ENCODE results near the gene C3.

The C3 gene

GRCh38 chr19:6728346-6728745 is 7.9 kb upstream of the C3 start:
- H3K9me3 ChIP-seq (ENCODE audit: control insufficient read depth, insufficient read depth, low read length), result no peaks in the 10 kb centered on the region
- no peak overlapping the region for H3K27ac ChIP-seq (ENCODE audit: low read depth, low read length)
- no peaks in the 10 kb centered on the region for H3K27me3 ChIP-seq (ENCODE audit: control insufficient read depth, insufficient read depth, low read length)
- no peak overlapping the region for H3K9ac ChIP-seq (ENCODE audit: low read depth, low read length)
- H3K4me1 ChIP-seq (ENCODE audit: control insufficient read depth, insufficient read depth, low read length), result no peaks in the 10 kb centered on the region
- H3K36me3 ChIP-seq (ENCODE audit: control insufficient read depth, insufficient read depth, low read length), result peaks cover 13% of the 10 kb centered on the region
- H3K4me3 ChIP-seq (ENCODE audit: low read depth, low read length), result no peak overlapping the region

- H3K4me3 ChIP-seq (ENCODE audit: low read depth, low read length), result no peak overlapping the region
- no peak overlapping the region for H3K9ac ChIP-seq (ENCODE audit: low read depth, low read length)
- no peak overlapping the region for H3K27ac ChIP-seq (ENCODE audit: low read depth, low read length)
- H3K4me1 ChIP-seq (ENCODE audit: control insufficient read depth, insufficient read depth, low read length), result no peaks in the 10 kb centered on the region
- H3K27me3 ChIP-seq (ENCODE audit: control insufficient read depth, insufficient read depth, low read length), result no peaks in the 10 kb centered on the region
- H3K9me3 ChIP-seq (ENCODE audit: control insufficient read depth, insufficient read depth, low read length), result no peaks in the 10 kb centered on the region
- H3K36me3 ChIP-seq (ENCODE audit: control insufficient read depth, insufficient read depth, low read length), result no peaks in the 10 kb centered on the region
These were observed 5.2 kb upstream of the C3 start for GRCh38 chr19:6725513-6726231.

GRCh38 chr19:6724631-6725492 is 4.4 kb upstream of the C3 start:
- Histone ChIP-seq H3K4me1 (ENCODE audit: control insufficient read depth, insufficient read depth, low read length) (no peaks in the 10 kb centered on the region), H3K27ac (ENCODE audit: low read depth, low read length) (no peak overlapping the region), H3K36me3 (ENCODE audit: control insufficient read depth, insufficient read depth, low read length) (no peaks in the 10 kb centered on the region), H3K9me3 (ENCODE audit: control insufficient read depth, insufficient read depth, low read length) (no peaks in the 10 kb centered on the region), H3K9ac (ENCODE audit: low read depth, low read length) (no peak overlapping the region), H3K27me3 (ENCODE audit: control insufficient read depth, insufficient read depth, low read length) (no peaks in the 10 kb centered on the region), H3K4me3 (ENCODE audit: low read depth, low read length) (no peak overlapping the region)

- H3K36me3 ChIP-seq (ENCODE audit: control insufficient read depth, insufficient read depth, low read length), result no peaks in the 10 kb centered on the region
- no peaks in the 10 kb centered on the region for H3K9me3 ChIP-seq (ENCODE audit: control insufficient read depth, insufficient read depth, low read length)
- no peak overlapping the region for H3K4me3 ChIP-seq (ENCODE audit: low read depth, low read length)
- H3K27me3 ChIP-seq (ENCODE audit: control insufficient read depth, insufficient read depth, low read length), result no peaks in the 10 kb centered on the region
- H3K9ac ChIP-seq (ENCODE audit: low read depth, low read length), result no peak overlapping the region
- no peaks in the 10 kb centered on the region for H3K4me1 ChIP-seq (ENCODE audit: control insufficient read depth, insufficient read depth, low read length)
- no peak overlapping the region for H3K27ac ChIP-seq (ENCODE audit: low read depth, low read length)
These were observed 3.3 kb upstream of the C3 start for GRCh38 chr19:6723738-6724137.

GRCh38 chr19:6723108-6723618 is 2.7 kb upstream of the C3 start:
- no peak overlapping the region for H3K27ac ChIP-seq (ENCODE audit: low read depth, low read length)
- no peak overlapping the region for H3K4me3 ChIP-seq (ENCODE audit: low read depth, low read length)
- no peaks in the 10 kb centered on the region for H3K4me1 ChIP-seq (ENCODE audit: control insufficient read depth, insufficient read depth, low read length)
- no peaks in the 10 kb centered on the region for H3K27me3 ChIP-seq (ENCODE audit: control insufficient read depth, insufficient read depth, low read length)
- no peaks in the 10 kb centered on the region for H3K36me3 ChIP-seq (ENCODE audit: control insufficient read depth, insufficient read depth, low read length)
- H3K9ac ChIP-seq (ENCODE audit: low read depth, low read length), result no peak overlapping the region
- H3K9me3 ChIP-seq (ENCODE audit: control insufficient read depth, insufficient read depth, low read length), result no peaks in the 10 kb centered on the region

GRCh38 chr19:6721773-6722172 is 1.3 kb upstream of the C3 start:
- Histone ChIP-seq H3K27me3 (ENCODE audit: control insufficient read depth, insufficient read depth, low read length) (no peaks in the 10 kb centered on the region), H3K27ac (ENCODE audit: low read depth, low read length) (no peak overlapping the region), H3K4me1 (ENCODE audit: control insufficient read depth, insufficient read depth, low read length) (no peaks in the 10 kb centered on the region), H3K9ac (ENCODE audit: low read depth, low read length) (no peak overlapping the region), H3K9me3 (ENCODE audit: control insufficient read depth, insufficient read depth, low read length) (no peaks in the 10 kb centered on the region), H3K36me3 (ENCODE audit: control insufficient read depth, insufficient read depth, low read length) (no peaks in the 10 kb centered on the region), H3K4me3 (ENCODE audit: low read depth, low read length) (no peak overlapping the region)

- Histone ChIP-seq H3K9ac (ENCODE audit: low read depth, low read length) (no peak overlapping the region), H3K27me3 (ENCODE audit: control insufficient read depth, insufficient read depth, low read length) (no peaks in the 10 kb centered on the region), H3K4me1 (ENCODE audit: control insufficient read depth, insufficient read depth, low read length) (no peaks in the 10 kb centered on the region; the same call in 1 of the 2 replicates)
These were observed 656 bp upstream of the C3 start for GRCh38 chr19:6721138-6721474.

GRCh38 chr19:6719992-6720368 is 470 bp downstream of the C3 start:
- H3K4me1 ChIP-seq (ENCODE audit: control insufficient read depth, insufficient read depth, low read length), result no peaks in the 10 kb centered on the region; the same call in 1 of the 2 replicates
- H3K9me3 ChIP-seq (ENCODE audit: control insufficient read depth, insufficient read depth, low read length), result no peaks in the 10 kb centered on the region
- no peaks in the 10 kb centered on the region for H3K27me3 ChIP-seq (ENCODE audit: control insufficient read depth, insufficient read depth, low read length)
- no peak overlapping the region for H3K4me3 ChIP-seq (ENCODE audit: low read depth, low read length)
- no peaks in the 10 kb centered on the region for H3K36me3 ChIP-seq (ENCODE audit: control insufficient read depth, insufficient read depth, low read length)
- H3K27ac ChIP-seq (ENCODE audit: low read depth, low read length), result no peak overlapping the region
- H3K9ac ChIP-seq (ENCODE audit: low read depth, low read length), result no peak overlapping the region

More at GRCh38 chr19:6721138-6721474, 656 bp upstream of the C3 start:
- Histone ChIP-seq H3K9me3 (ENCODE audit: control insufficient read depth, insufficient read depth, low read length) (no peaks in the 10 kb centered on the region), H3K4me3 (ENCODE audit: low read depth, low read length) (no peak overlapping the region), H3K36me3 (ENCODE audit: control insufficient read depth, insufficient read depth, low read length) (no peaks in the 10 kb centered on the region), H3K27ac (ENCODE audit: low read depth, low read length) (no peak overlapping the region)

GRCh38 chr19:6719540-6719861 is 949 bp downstream of the C3 start:
- Histone ChIP-seq H3K4me1 (ENCODE audit: control insufficient read depth, insufficient read depth, low read length) (no peaks in the 10 kb centered on the region; the same call in 1 of the 2 replicates), H3K9ac (ENCODE audit: low read depth, low read length) (no peak overlapping the region), H3K27ac (ENCODE audit: low read depth, low read length) (no peak overlapping the region), H3K9me3 (ENCODE audit: control insufficient read depth, insufficient read depth, low read length) (no peaks in the 10 kb centered on the region), H3K4me3 (ENCODE audit: low read depth, low read length) (no peak overlapping the region), H3K36me3 (ENCODE audit: control insufficient read depth, insufficient read depth, low read length) (no peaks in the 10 kb centered on the region), H3K27me3 (ENCODE audit: control insufficient read depth, insufficient read depth, low read length) (no peaks in the 10 kb centered on the region)

GRCh38 chr19:6718741-6719539 is 1.5 kb downstream of the C3 start:
- no peaks in the 10 kb centered on the region for H3K9me3 ChIP-seq (ENCODE audit: control insufficient read depth, insufficient read depth, low read length)
- no peaks in the 10 kb centered on the region; the same call in 1 of the 2 replicates for H3K4me1 ChIP-seq (ENCODE audit: control insufficient read depth, insufficient read depth, low read length)
- H3K36me3 ChIP-seq (ENCODE audit: control insufficient read depth, insufficient read depth, low read length), result no peaks in the 10 kb centered on the region
- no peak overlapping the region for H3K9ac ChIP-seq (ENCODE audit: low read depth, low read length)
- no peak overlapping the region for H3K4me3 ChIP-seq (ENCODE audit: low read depth, low read length)
- H3K27me3 ChIP-seq (ENCODE audit: control insufficient read depth, insufficient read depth, low read length), result no peaks in the 10 kb centered on the region
- no peak overlapping the region for H3K27ac ChIP-seq (ENCODE audit: low read depth, low read length)
